NCI-H82 treated with DMSO at 0.1 percent for 48 hours (cell line): ENCODE data around the gene SYNPR.

ENCODE experiments used
- DNase-seq: peaks from one replicate; lab custom pipeline; 2025; ENCODE audit not compliant: unreplicated experiment; lab: John Stamatoyannopoulos, UW

SYNPR gene

GRCh38 chr3:63528325-63529000, 250.4 kb downstream of the SYNPR start:
- no peak for DNase-seq

DNA sequence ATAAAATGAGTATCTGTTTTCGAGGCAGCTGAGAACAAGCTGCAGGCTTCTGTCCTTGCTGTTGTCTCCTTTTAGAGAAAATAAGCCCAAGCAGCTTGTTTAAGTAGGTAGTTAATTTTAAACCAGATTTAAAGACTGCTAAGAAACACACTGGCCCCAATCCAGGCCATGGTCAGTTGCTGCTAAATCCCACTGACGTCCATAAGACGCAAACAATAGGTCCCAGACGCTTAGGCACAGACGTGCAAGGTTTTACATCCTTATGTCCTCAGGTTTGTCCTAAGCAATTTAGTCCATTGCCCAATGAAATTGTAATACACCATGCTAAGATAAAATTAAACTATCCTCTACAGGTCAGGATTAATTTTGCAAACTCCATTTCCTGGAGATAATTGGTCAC, 254.4 kb downstream of the SYNPR start:
- DNase-seq = peak; percentile 90

- DNase-seq = no peak
Observed at GRCh38 chr3:63538919-63539318, 260.8 kb downstream of the SYNPR start.

- DNase-seq = no peak
Observed at GRCh38 chr3:63555767-63556166, 277.7 kb downstream of the SYNPR start.

DNA sequence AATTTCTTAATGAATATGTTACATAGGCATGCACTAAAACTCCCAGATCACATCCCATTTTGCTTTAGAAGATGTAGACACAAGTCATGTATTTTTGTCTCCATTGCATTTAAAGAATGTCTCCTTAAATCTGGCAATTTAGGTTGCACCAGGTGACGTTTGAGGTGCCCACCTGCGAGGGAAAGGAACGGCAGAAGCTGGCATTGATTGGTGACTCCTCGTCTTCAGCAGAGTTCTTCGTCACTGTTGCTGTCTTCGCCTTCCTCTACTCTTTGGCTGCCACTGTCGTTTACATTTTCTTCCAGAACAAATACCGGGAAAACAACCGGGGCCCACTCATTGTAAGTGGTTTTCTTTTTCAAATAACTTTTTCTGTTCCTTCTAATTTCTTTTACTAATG, 278.3 kb downstream of the SYNPR start:
- DNase-seq = no peak

- no peak for DNase-seq
Observed at GRCh38 chr3:63557912-63558311, 279.8 kb downstream of the SYNPR start.

- no peak for DNase-seq
Observed at GRCh38 chr3:63559884-63560283, 281.8 kb downstream of the SYNPR start.

DNA sequence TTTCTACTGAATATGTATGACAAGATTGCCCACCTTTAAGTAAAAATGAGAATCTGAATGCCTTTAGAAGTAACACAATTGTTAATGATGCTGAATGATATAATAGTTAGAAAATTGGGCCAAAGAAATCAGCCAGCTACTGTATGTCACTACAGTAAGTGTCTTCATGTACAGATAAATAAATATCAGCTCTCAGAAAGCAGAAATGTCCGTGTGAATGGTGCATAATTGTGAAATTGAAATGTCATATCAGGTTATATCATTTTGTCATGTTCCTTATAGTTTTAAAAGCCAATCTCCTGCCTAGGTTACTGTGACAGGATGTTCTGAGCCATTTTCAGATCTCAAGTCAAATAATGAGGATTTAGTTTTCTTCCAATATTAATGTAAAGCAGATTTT, 283.8 kb downstream of the SYNPR start:
- no peak for DNase-seq

DNA sequence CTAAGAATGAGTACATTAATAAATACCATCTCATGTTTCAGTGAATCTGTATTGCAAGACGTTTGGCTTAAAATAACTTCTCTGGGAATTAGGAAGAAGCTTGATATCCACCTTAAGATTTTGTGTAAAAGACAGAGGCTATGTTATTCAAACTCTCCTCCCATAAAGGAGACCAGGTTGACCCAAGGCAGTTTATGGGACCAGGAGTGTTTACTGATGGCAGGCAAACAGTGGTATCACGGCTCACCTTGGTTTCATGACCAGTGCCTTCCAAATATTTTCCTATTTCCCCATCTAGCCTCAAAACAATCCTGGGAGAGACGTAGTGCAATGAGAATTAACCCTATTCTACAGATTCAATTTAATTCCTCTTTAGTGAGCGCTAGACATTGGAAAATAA, 284.2 kb downstream of the SYNPR start:
- DNase-seq = no peak

DNA sequence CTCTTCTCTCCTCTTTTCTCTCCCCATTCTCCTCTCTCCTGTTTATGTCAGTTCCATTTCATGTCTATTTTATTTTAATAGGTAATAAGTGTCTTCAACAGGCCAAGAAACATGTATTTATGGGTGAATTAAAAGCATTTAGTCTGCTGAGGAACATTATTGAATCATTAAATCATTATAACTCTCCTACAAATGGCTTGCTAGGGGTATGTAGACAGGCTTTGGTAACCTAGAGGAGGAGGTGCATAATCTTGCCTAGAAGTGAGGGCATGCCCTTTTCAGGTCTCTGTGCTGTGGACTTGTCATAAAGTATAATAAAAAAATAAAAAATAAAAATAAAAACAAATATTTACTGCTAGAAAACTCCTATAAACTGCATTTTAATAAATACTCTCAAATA, 285.5 kb downstream of the SYNPR start:
- DNase-seq = no peak

DNA sequence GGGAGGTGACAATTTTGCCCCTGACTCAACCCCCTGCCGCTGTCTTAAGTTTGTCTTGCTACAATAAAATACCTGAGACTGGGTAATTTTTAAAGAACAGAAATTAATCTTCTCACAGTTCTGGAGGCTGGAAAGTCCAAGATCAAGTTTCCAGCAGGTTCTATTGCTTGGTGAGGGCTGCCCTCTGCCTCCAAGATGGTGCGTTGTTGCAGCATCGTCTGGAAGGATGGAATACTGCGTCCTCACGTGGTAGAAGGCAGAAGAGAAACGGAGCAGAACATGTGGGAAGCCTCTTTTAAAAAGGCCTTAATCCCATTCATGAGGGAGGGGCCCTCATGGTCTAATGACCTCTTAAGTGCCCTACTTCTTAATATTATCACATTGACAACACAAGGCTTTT, 287.1 kb downstream of the SYNPR start:
- DNase-seq = no peak

- DNase-seq = no peak
Observed at GRCh38 chr3:63571682-63572081, 293.6 kb downstream of the SYNPR start.

- no peak for DNase-seq
Observed at GRCh38 chr3:63576846-63577245, 298.7 kb downstream of the SYNPR start.

GRCh38 chr3:63578858-63579257, 300.8 kb downstream of the SYNPR start:
- peak; percentile 15 for DNase-seq

DNA sequence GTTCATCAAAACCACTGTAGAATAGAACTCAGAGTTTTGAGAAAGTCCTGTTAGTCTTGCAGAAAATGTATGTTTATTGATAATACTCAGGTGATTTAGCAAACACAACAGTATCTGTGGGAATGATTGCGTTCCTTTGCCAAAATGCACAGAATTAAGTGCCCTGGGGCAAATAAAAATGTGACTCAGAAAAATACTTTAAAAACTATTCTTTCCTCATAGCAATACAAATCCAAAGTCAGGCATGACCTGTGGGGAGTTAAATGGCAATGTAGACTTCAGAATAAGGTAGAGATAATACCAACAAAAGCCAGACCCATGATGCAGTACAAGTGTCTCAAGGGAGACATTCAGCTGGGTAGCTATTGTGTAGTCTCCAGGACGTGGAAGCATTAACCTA, 302.0 kb downstream of the SYNPR start:
- DNase-seq = no peak

DNA sequence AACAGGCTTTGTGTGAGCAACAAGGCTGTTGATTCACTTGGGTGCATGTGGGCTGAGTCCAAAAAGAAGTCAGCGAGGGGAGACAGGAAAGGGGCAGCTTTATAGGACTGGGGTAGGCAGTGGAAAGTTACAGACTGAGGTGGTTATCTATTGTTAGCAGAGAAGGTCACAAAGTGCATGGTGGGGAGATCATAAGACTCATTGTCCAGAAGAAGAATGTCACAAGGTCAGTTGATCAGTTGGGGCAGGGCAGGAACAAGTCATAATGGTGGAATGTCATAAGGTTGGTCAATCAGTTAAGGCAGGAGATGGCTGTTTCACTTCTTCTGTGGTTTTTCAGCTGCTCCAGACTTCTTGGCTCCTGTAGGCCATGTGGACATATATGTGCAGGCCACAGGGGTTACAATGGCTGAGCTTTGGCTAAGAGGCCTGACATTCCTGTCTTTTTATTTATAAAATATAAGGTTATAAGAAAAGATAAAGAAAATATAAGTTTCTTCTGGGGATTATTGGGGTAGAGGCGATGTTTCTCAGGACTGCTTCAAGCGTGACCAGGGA, 304.9 kb downstream of the SYNPR start:
- DNase-seq = no peak

- DNase-seq = no peak
Observed at GRCh38 chr3:63584681-63585080, 306.6 kb downstream of the SYNPR start.

DNA sequence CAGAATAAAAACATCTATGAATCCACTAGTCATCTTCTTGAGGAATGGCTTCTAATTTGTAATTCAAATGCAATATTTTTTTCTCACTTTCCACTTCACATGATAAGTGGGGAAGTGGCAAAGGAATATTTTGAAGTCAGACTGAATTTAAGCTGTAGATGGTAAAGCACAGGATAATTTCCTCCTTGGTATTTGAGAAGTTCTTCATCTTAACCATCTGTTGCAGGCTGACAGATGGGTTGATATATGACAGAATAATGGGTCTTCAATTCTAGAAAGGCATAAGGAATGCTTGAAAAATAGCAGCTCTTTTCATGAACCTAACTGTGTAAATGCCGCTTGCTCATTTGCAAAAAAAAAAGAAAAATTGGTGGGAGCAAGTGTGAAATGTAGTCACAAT, 307.8 kb downstream of the SYNPR start:
- no peak for DNase-seq

DNA sequence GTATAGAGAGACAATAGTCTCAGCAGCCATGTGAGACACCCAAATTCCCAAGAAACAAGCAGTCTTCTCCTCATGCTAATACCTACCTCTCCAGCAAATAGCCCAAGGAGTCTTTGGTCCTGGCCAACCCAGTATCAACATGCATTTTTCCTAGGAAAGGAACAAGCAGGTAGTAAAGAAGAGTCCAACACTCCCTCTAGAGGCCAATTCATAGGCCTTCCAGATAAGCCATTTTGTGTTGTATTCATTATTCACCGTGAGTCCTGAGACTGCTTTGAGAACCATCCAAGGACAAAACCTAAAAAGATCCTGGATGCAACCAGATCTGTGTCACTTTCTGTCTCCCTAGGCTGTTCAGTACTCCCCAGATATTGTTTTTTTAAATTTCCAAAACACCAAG, 310.8 kb downstream of the SYNPR start:
- DNase-seq = no peak

- DNase-seq = no peak
Observed at GRCh38 chr3:63593779-63594178, 315.7 kb downstream of the SYNPR start.

- DNase-seq = peak; percentile 94
Observed at GRCh38 chr3:63595221-63595620, 317.1 kb downstream of the SYNPR start.

GRCh38 chr3:63597019-63597418, 318.9 kb downstream of the SYNPR start:
- DNase-seq = no peak

- no peak for DNase-seq
Observed at GRCh38 chr3:63607716-63608115, 329.6 kb downstream of the SYNPR start.
